ENCODE results near the gene SNRNP48. TPM values are rescaled to one million over a fixed set of nuclear protein-coding genes. Genes with fewer than 3 reads are reported as not detected.

SNRNP48 gene
- total RNA-seq, 4 donors from 2014 or later = 11.2 to 28.8 (median 20.1) TPM

- Histone ChIP-seq H3K9me3 (no peaks in the 10 kb centered on the region), H3K4me1 (no peaks in the 10 kb centered on the region), H3K36me3 (peaks cover 61 to 83% of the 10 kb centered on the region in 2 donors), H3K27me3 (no peaks in the 10 kb centered on the region), H3K27ac (no peak overlapping the region), H3K4me3 (replicated peaks in 1 of 3) (no peak overlapping the region)
- no peak for TF ChIP-seq POLR2A (IDR thresholded peaks at IDR 0.05)
- no peak for TF ChIP-seq CTCF (IDR thresholded peaks at IDR 0.05)
- 0 to 1% methylated on average over 2 of the region's 2 CpGs for WGBS, 2 donors
- no peak for DNase-seq
- intact Hi-C loops (cut with DNase I) = no loop called here
These were observed 11.5 kb upstream of the SNRNP48 start for GRCh38 chr6:7578516-7578915.

DNA sequence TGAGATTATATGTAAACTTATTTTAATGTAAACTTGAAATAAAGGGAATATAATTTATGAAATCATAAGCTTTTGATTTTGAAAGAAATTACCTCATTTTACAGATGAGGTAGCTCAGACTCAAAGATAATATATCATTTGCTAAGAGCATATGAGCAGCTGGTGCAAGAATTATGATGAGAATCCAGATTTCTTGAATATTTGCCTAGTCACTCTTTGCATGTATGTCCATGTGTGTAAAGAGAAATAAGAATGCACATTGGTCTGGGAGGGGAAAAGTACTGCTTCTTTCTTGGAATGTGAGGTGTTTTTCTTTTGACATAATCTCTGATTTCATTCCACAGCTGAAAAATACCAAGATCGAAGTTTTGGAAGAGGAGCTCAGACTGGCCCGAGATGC is 11.1 kb upstream of the SNRNP48 start:
- WGBS, 2 donors = 96 to 97% methylated on average over 2 of the region's 2 CpGs
- Histone ChIP-seq H3K36me3 (peaks cover 65 to 83% of the 10 kb centered on the region in 2 donors), H3K27ac (no peak overlapping the region), H3K4me3 (replicated peaks in 1 of 3) (no peak overlapping the region), H3K4me1 (no peaks in the 10 kb centered on the region), H3K9me3 (no peaks in the 10 kb centered on the region), H3K27me3 (no peaks in the 10 kb centered on the region)
- no peak for TF ChIP-seq CTCF (IDR thresholded peaks at IDR 0.05)
- no peak for TF ChIP-seq POLR2A (IDR thresholded peaks at IDR 0.05)
- intact Hi-C loops (cut with DNase I) = no loop called here
- DNase-seq = no peak

GRCh38 chr6:7579851-7580250 is 10.1 kb upstream of the SNRNP48 start:
- intact Hi-C loops (cut with DNase I) = loop anchor here (10.0 kb wide), 1 partner anchor 155 kb away; no protein-coding TSS in a partner anchor
- H3K4me3 ChIP-seq (replicated peaks in 1 of 3) = no peak overlapping the region
- WGBS, 2 donors = 94 to 97% methylated on average over 9 of the region's 9 CpGs
- H3K4me1 ChIP-seq = no peaks in the 10 kb centered on the region
- no peak for DNase-seq
- no peaks in the 10 kb centered on the region for H3K27me3 ChIP-seq
- H3K36me3 ChIP-seq = peaks cover 68 to 78% of the 10 kb centered on the region in 2 donors
- TF ChIP-seq CTCF (IDR thresholded peaks at IDR 0.05) = no peak
- no peak for TF ChIP-seq POLR2A (IDR thresholded peaks at IDR 0.05)
- no peak overlapping the region for H3K27ac ChIP-seq
- H3K9me3 ChIP-seq = no peaks in the 10 kb centered on the region

- Histone ChIP-seq H3K27ac (no peak overlapping the region), H3K36me3 (peaks cover 70 to 77% of the 10 kb centered on the region in 2 donors), H3K9me3 (no peaks in the 10 kb centered on the region), H3K4me1 (no peaks in the 10 kb centered on the region), H3K4me3 (replicated peaks in 1 of 3) (no peak overlapping the region), H3K27me3 (no peaks in the 10 kb centered on the region)
- intact Hi-C loops (cut with DNase I) = loop anchor here (10.0 kb wide), 1 partner anchor 156 kb away; no protein-coding TSS in a partner anchor
- 89 to 92% methylated on average over 13 of the region's 13 CpGs for WGBS, 2 donors
- TF ChIP-seq POLR2A (IDR thresholded peaks at IDR 0.05) = no peak
- no peak for TF ChIP-seq CTCF (IDR thresholded peaks at IDR 0.05)
- DNase-seq = no peak
These were observed 9.5 kb upstream of the SNRNP48 start for GRCh38 chr6:7580537-7580926.

- H3K36me3 ChIP-seq = peaks cover 65 to 73% of the 10 kb centered on the region in 2 donors
- no peak for TF ChIP-seq CTCF (IDR thresholded peaks at IDR 0.05)
- TF ChIP-seq POLR2A (IDR thresholded peaks at IDR 0.05) = no peak
- intact Hi-C loops (cut with DNase I) = loop anchor here (10.0 kb wide), 1 partner anchor 156 kb away; no protein-coding TSS in a partner anchor
These were observed 8.9 kb upstream of the SNRNP48 start for GRCh38 chr6:7580927-7581618.

More at GRCh38 chr6:7580927-7581618, 8.9 kb upstream of the SNRNP48 start:
- H3K4me1 ChIP-seq = no peaks in the 10 kb centered on the region
- H3K9me3 ChIP-seq = no peaks in the 10 kb centered on the region
- 90 to 91% methylated on average over 14 of the region's 14 CpGs for WGBS, 2 donors
- no peaks in the 10 kb centered on the region for H3K27me3 ChIP-seq
- no peak for DNase-seq
- H3K27ac ChIP-seq = no peak overlapping the region
- H3K4me3 ChIP-seq (replicated peaks in 1 of 3) = no peak overlapping the region

Measured in thyroid gland (tissue), 4 donors.